Panc1 (cell line): Measurements from ENCODE around the gene VPS35L. TPM values are rescaled to one million over a fixed set of nuclear protein-coding genes. Genes with fewer than 3 reads are reported as not detected.

Source experiments
- ATAC-seq: fragments of 200-7000 bp; cut with Tn5 transposase; 2 replicates; pipeline ENCODE4 v1.9.1; 2020; ENCODE audit warnings: mild to moderate bottlenecking, moderate library complexity
- BruUV-seq: library from RNA; stranded (reverse); fragments of 400-500 nt; replicated peaks from 2 replicates; lab custom pipeline; 2021; lab: Mats Ljungman, UMichigan
- CTCF ChIA-PET: fragments of 300-600 bp; sonication (Branson Sonifier 250); formaldehyde crosslinking; loops from one replicate; lab custom pipeline; 2022; ENCODE audit warnings: antibody characterized with exemption; lab: Charles Lee
- POLR2A ChIA-PET: fragments of 300-600 bp; sonication (Branson Sonifier 250); formaldehyde crosslinking; loops from one replicate; lab custom pipeline; 2022; ENCODE audit warnings: antibody characterized with exemption; lab: Charles Lee
- DNase-seq: peaks from one replicate; pipeline ENCODE4 v3.0.0-alpha.2; 2010; ENCODE audit warnings: low read depth, low spot score
- H3K27ac ChIP-seq: 2 replicates; pipeline ENCODE4 v1.5.1; 2011; ENCODE audit warnings: mild to moderate bottlenecking, low read length, inconsistent platforms
- H3K27me3 ChIP-seq: fragments of 200-500 bp; sonication (Bioruptor generic); 2 replicates; pipeline ENCODE4 v1.6.0; 2014; ENCODE audit warnings: low read length, inconsistent platforms; ENCODE audit not compliant: control insufficient read depth, insufficient read depth
- H3K36me3 ChIP-seq: fragments of 200-500 bp; sonication (Bioruptor generic); 2 replicates; pipeline ENCODE4 v1.5.1; 2014; ENCODE audit warnings: inconsistent platforms, mild to moderate bottlenecking, low read length, moderate library complexity; ENCODE audit not compliant: control insufficient read depth, insufficient read depth
- H3K4me1 ChIP-seq: 2 replicates; pipeline ENCODE4 v1.5.1; 2011; ENCODE audit warnings: inconsistent platforms, mild to moderate bottlenecking, low read length, moderate library complexity; ENCODE audit not compliant: control insufficient read depth, insufficient read depth
- H3K4me3 ChIP-seq, 2 experiments: 2 replicates each; pipeline ENCODE4 v1.5.1; 2011 to 2012; ENCODE audit warnings: low read depth in 2 of 2, low read length in 2 of 2, mild to moderate bottlenecking in 2 of 2, inconsistent platforms in 1 of 2, moderate library complexity in 1 of 2
- H3K9me3 ChIP-seq: fragments of 200-500 bp; sonication (Bioruptor generic); 2 replicates; pipeline ENCODE4 v1.5.1; 2014; ENCODE audit warnings: low read depth, mild to moderate bottlenecking, inconsistent platforms, low read length, moderate library complexity; ENCODE audit not compliant: control insufficient read depth, insufficient read depth
- POLR2AphosphoS5 ChIP-seq: IDR thresholded peaks from 2 replicates; pipeline ENCODE4 v1.6.1; 2012; ENCODE audit warnings: mild to moderate bottlenecking, low read depth, low read length, moderate library complexity
- SIN3A ChIP-seq: IDR thresholded peaks from 2 replicates; pipeline ENCODE4 v1.6.1; 2012; ENCODE audit warnings: low read depth, mild to moderate bottlenecking, low read length, moderate library complexity, borderline replicate concordance; ENCODE audit not compliant: insufficient read depth
- TCF7L2 ChIP-seq: IDR thresholded peaks from 2 replicates; pipeline ENCODE4 v1.6.1; 2011; ENCODE audit warnings: mild to moderate bottlenecking, low read depth, low read length, inconsistent platforms
- in situ Hi-C: cut with HindIII; loops from 2 replicates; pipeline ENCODE4 v1.10.0; 2016; ENCODE audit warnings: low sequenced_read_pairs, low pct_unique_long_range_greater_than_20kb
- intact Hi-C: fragments of 100-400 bp; cut with micrococcal nuclease; formaldehyde crosslinking; loops from one replicate; pipeline ENCODE4 v1.10.0; 2022; ENCODE audit not compliant: unreplicated experiment
- total RNA-seq: library from RNA; stranded (reverse); gene quantifications from one replicate; pipeline ENCODE4 v1.2.1, GENCODE V29; 2021; ENCODE audit not compliant: unreplicated experiment
- TF ChIP-seq, protein P1 (sequence below): fragments of 450-650 bp; IDR thresholded peaks from 2 replicates; pipeline ENCODE4 v1.5.1; 2017; ENCODE audit warnings: mild to moderate bottlenecking
- TF ChIP-seq, protein P2 (sequence below), 2 experiments: IDR thresholded peaks; 2 replicates each; pipeline ENCODE4 v1.6.1; 2011 to 2012; ENCODE audit warnings: low read depth in 2 of 2, control low read depth in 1 of 2, low read length in 1 of 2, mild to moderate bottlenecking in 1 of 2, moderate library complexity in 1 of 2; ENCODE audit not compliant: insufficient read depth in 1 of 2

Gene VPS35L
- total RNA-seq, 1 experiment from 2014 or later = 124 TPM

DNA sequence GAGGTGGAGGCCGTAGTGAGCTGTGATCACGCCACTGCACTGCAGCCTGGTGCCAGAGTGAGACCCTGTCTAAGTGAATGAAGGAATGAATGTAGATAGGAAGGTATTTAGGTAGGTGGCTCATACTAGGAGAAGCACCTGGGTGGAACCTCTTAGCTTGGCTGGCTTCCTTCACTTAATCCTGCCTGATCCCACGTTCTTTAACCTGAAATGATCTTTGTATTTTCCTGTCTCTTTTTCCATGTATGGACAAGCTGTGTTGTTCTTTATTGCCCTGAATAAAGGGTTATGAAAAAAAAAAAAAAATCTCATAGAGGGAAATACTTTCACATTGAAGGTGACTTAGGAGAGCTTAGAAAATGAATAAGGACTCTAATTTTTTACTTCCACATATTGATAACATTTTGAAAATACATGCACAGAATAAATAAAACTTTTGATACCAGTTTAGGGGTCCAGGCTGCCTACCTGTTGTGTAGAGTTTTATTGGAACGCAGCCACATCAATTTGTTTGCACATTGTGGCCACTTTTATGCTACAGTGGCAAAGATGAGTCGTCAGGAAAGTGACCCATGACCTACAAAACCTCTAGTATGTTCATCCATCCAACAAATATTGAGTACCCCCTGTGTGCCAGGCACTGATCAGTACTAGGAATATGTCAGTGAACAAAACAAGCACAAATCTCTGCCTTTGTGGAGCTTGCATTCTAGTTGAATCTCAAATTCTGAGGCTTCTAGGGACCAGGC lies 44.6 kb downstream of the VPS35L start:
- no TSS peak for BruUV-seq
- no peak overlapping the region for H3K27ac ChIP-seq
- ChIA-PET CTCF (interaction anchor here (0.6 to 1.2 kb wide), 3 partner anchors 20 to 797 kb away, joined by 3 to 6 read pairs (median 3); no protein-coding TSS in a partner anchor), POLR2A (no interaction called here)
- in situ Hi-C loops = no loop called here
- no peak overlapping the region for H3K4me3 ChIP-seq
- TF ChIP-seq, protein P1, sequence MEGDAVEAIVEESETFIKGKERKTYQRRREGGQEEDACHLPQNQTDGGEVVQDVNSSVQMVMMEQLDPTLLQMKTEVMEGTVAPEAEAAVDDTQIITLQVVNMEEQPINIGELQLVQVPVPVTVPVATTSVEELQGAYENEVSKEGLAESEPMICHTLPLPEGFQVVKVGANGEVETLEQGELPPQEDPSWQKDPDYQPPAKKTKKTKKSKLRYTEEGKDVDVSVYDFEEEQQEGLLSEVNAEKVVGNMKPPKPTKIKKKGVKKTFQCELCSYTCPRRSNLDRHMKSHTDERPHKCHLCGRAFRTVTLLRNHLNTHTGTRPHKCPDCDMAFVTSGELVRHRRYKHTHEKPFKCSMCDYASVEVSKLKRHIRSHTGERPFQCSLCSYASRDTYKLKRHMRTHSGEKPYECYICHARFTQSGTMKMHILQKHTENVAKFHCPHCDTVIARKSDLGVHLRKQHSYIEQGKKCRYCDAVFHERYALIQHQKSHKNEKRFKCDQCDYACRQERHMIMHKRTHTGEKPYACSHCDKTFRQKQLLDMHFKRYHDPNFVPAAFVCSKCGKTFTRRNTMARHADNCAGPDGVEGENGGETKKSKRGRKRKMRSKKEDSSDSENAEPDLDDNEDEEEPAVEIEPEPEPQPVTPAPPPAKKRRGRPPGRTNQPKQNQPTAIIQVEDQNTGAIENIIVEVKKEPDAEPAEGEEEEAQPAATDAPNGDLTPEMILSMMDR = no peak
- TF ChIP-seq TCF7L2 = no peak
- TF ChIP-seq, protein P2, sequence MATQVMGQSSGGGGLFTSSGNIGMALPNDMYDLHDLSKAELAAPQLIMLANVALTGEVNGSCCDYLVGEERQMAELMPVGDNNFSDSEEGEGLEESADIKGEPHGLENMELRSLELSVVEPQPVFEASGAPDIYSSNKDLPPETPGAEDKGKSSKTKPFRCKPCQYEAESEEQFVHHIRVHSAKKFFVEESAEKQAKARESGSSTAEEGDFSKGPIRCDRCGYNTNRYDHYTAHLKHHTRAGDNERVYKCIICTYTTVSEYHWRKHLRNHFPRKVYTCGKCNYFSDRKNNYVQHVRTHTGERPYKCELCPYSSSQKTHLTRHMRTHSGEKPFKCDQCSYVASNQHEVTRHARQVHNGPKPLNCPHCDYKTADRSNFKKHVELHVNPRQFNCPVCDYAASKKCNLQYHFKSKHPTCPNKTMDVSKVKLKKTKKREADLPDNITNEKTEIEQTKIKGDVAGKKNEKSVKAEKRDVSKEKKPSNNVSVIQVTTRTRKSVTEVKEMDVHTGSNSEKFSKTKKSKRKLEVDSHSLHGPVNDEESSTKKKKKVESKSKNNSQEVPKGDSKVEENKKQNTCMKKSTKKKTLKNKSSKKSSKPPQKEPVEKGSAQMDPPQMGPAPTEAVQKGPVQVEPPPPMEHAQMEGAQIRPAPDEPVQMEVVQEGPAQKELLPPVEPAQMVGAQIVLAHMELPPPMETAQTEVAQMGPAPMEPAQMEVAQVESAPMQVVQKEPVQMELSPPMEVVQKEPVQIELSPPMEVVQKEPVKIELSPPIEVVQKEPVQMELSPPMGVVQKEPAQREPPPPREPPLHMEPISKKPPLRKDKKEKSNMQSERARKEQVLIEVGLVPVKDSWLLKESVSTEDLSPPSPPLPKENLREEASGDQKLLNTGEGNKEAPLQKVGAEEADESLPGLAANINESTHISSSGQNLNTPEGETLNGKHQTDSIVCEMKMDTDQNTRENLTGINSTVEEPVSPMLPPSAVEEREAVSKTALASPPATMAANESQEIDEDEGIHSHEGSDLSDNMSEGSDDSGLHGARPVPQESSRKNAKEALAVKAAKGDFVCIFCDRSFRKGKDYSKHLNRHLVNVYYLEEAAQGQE (IDR thresholded peaks at IDR 0.05; ENCODE audit: insufficient read depth in 1 of 2, low read depth in 2 of 2, low read length in 1 of 2) = no peak
- no peak for TF ChIP-seq POLR2AphosphoS5
- TF ChIP-seq SIN3A = no peak
- no peaks in the 10 kb centered on the region for H3K9me3 ChIP-seq
- DNase-seq (no peak), ATAC-seq (no peak)
- intact Hi-C loops = no loop called here
- no peaks in the 10 kb centered on the region for H3K27me3 ChIP-seq
- H3K4me1 ChIP-seq = no peaks in the 10 kb centered on the region
- H3K36me3 ChIP-seq = peaks cover 9% of the 10 kb centered on the region

- TF ChIP-seq SIN3A (no peak), POLR2AphosphoS5 (no peak), TCF7L2 (no peak)
- TF ChIP-seq, protein P1 = peak; percentile 85
- TF ChIP-seq, protein P2 (IDR thresholded peaks at IDR 0.05; ENCODE audit: insufficient read depth in 1 of 2, low read depth in 2 of 2, low read length in 1 of 2) = no peak
- in situ Hi-C loops = no loop called here
- intact Hi-C loops = loop anchor here (1.0 kb wide), 1 partner anchor 285 kb away; no protein-coding TSS in a partner anchor
- Histone ChIP-seq H3K9me3 (no peaks in the 10 kb centered on the region), H3K36me3 (peaks cover 9% of the 10 kb centered on the region), H3K27ac (no peak overlapping the region), H3K27me3 (no peaks in the 10 kb centered on the region), H3K4me1 (no peaks in the 10 kb centered on the region), H3K4me3 (no peak overlapping the region)
- CTCF ChIA-PET = interaction anchor here (0.5 to 1.2 kb wide), 5 partner anchors 12 to 285 kb away, joined by 3 to 6 read pairs (median 3); no protein-coding TSS in a partner anchor
- ATAC-seq (peak; percentile 56; the same call in 1 of the 2 replicates), DNase-seq (no peak)
- no TSS peak for BruUV-seq
- POLR2A ChIA-PET = interaction anchor here (0.5 kb wide), 1 partner anchor 221 kb away, joined by 6 read pairs; no protein-coding TSS in a partner anchor
Measured at GRCh38 chr16:19601083-19601976, 45.8 kb downstream of the VPS35L start.
